ENCODE results near the gene RTRAF. TPM values are rescaled to one million over a fixed set of nuclear protein-coding genes. Genes with fewer than 3 reads are reported as not detected.

The RTRAF gene
- total RNA-seq = 33.0 TPM

DNA sequence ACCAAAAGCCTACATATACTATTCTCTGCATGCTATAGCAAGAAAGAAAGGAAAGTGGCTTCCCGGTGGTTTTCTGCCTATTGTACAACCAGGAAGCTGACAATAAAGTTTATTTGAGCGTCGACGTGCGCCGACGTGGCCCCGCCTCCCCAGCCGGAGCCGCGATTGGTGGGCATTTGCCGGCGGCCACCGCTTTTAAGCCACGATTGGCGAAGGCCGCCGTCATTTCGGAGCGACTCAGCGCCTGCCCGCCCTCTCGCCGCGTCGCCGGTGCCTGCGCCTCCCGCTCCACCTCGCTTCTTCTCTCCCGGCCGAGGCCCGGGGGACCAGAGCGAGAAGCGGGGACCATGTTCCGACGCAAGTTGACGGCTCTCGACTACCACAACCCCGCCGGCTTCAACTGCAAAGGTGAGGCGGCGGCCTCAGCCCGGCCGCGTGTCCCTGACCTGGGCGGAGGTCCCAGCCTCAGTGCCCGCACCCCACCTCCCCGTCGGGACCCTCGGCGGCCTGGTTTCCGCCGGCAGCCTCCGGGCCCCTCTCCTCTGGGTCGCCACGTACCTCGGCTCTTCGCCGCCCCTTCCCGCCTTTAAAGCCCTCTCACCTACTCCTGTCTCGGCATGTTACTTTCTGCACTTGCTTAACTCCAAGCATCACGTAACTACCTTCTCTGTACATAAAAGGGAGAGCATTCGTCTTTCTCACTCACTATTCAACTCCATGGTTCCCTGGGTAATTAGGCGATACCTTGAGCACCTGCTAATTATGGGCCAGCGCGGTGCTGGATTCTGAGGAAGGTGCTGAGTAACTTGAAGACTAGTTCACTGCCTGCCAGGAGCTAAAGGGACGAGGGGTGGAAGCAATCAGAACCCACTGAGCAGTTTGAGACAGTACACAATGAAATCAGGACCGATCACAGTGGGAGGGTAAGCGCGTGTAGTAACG lies at the start of gene RTRAF:
Gene RTRAF, plus strand, starts transcription at position 254 of the 942 bp plus-strand sequence. Its CDS starts 94 bp downstream, at position 348.
- DNase-seq (ENCODE audit: low spot score in 2 of 2) (peak; percentile 91 to 94), FAIRE-seq (no peak)

DNA sequence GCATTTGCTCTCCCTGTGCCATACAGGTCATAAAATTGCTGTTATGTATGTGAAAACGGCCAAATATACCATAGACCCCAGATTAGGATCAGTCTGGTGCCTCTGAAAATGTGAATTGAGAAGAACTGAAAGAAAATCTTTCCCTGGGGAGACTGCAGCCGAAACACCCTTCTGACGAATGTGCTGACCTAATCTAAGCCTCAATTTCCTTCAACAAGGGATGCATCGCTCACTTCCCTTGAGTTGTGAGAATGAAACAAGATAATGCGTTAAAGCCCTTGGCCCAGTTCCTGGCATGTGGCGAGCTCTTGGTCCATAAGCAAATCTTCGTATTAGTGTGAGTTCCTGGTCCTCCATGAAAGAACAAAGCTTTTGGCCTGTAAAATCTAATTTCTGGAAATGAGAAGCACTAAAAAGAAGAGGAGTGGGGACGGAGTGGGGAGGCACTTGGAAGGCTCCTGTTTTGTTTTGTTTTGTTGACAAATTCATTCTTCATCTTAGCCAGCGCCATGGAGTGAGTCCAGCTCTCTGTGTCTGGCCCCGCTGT lies 49.5 kb upstream of the RTRAF start:
- no peak for DNase-seq (ENCODE audit: low spot score in 2 of 2)
- FAIRE-seq = no peak

DNA sequence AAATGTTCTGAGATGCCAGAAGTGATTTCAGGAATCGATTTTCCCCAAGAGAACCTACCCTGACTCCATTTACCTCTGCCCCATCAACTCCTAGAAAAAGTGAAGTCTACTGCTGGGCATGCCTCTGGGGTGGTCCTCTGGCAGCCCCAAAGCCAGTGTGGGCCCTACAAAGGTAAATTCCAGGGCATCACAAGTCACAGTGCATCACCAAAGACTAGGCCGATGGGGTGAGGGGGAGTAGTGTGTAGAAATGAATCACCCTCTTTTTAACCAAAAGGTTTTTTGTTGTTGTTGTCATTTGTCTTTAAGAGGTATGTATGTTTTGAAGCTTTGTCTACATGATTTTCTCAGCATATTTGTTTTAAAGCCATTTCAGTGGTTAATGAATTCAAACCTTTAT lies 46.4 kb upstream of the RTRAF start:
- DNase-seq (ENCODE audit: low spot score in 2 of 2) (no peak), FAIRE-seq (no peak)

DNA sequence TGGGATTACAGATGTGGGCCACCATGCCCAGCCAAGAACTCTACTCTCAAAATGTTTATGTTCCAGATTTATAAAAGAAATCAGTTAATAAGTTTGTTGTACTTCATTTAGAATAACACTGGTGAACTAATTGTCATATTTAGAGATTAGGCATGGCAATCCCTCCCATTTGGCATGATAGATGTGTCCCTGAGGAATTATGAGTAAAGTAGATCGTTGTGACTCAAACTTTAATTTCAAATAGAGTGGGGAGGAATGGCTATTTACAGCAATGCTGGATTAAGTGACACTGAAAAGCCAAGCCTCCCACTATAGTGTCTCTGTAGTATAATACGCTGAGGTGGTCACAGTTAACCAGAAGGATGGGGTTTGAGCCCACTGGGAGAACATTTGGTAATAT lies 39.3 kb upstream of the RTRAF start:
- no peak for FAIRE-seq
- DNase-seq (ENCODE audit: low spot score in 2 of 2) = no peak

DNA sequence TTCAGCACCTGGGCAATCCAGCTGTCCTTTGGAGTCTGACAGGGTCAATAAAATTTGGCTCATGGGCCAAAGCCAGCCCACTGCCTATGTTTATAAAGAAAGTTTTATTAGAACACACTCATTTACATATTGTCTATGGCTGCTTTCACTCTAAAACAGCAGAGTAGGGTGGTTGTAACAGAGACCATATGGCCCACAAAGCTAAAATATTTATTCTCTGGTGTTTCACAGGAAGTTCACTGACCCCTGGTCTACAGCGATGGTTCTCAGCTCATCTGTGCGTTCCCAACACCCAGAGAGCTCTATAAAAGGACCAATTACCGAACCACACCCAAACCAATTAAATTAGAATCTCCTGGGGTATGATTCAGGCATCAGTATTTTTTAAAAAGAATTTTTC lies 37.7 kb upstream of the RTRAF start:
- no peak for DNase-seq (ENCODE audit: low spot score in 2 of 2)
- FAIRE-seq = no peak

DNA sequence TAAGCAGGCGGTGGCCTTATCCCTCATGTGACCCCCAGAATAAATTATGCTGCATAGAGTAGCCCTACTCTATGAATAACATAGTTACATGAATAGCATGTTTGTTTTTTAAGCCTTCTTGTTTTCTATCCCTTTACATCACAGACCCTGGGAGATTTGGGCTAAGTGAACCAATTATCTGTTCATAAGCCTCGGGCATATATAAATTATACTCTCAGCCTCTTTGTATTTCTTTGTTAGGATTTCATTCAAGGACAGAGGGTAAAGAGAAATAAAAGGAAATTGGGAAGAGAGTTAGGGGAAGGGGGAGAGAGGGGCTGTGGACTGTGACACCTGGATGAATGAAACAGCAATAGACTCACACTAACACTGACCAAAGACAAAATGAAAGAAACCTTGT lies 35.3 kb upstream of the RTRAF start:
- DNase-seq (ENCODE audit: low spot score in 2 of 2) (no peak), FAIRE-seq (no peak)

DNA sequence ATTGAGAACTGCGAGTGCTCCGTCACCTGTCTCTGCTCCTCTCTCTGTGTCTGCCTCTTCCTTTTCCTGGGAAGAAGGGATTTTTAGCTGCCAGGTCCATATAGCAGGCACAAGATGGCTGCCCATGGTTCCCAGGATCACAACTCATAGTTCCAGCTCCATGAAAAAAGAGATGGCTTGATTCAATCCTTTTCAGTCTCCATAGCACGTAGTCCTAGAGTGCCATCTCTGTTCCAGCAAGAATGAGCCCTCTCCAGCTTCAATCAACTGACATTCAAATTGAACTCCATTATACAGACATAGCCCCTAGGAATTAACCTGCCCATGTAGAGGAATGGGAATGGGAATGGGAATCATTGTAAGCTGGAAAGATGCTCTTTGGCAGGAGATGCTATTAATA lies 34.7 kb upstream of the RTRAF start:
- DNase-seq (ENCODE audit: low spot score in 2 of 2) = no peak
- FAIRE-seq = no peak

DNA sequence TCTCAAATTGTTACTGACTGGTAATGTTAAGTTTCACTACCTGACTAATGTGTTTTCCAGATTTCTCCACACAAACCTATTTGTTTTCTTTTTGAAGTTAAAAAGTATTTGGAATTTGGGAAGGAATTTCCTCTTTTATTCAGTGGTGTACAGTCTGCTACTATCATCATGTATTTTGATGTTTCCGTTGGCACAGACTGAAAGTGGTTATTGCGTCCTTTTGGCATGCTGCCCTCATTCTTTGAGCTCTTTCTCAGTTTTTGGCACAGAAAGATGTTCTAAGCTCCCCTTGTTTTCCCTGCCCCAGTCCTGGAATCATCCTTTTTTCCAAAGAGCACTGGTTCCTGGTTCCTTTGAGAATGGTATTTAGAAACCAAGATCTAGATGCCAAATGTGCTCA lies 31.4 kb upstream of the RTRAF start:
- no peak for FAIRE-seq
- DNase-seq (ENCODE audit: low spot score in 2 of 2) = no peak

DNA sequence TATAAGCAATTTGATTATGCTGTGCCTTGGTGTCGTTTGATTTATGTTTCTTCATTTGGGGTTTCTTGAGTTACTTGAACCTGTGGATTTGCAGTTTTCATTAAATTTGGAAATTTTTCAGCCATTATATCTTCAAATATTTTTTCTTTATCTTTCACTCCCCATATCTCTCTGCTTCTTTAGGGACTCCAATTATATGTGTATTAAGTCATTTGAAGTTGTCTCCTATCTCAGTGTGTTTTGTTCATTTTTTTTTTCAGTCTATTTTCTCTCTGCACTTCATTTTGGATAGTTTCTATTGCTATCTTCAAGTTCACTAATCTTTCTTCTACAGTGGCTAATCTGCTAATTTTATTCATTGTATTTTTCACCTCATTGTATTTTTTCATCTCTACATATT lies 29.4 kb upstream of the RTRAF start:
- DNase-seq (ENCODE audit: low spot score in 2 of 2) = no peak
- no peak for FAIRE-seq

DNA sequence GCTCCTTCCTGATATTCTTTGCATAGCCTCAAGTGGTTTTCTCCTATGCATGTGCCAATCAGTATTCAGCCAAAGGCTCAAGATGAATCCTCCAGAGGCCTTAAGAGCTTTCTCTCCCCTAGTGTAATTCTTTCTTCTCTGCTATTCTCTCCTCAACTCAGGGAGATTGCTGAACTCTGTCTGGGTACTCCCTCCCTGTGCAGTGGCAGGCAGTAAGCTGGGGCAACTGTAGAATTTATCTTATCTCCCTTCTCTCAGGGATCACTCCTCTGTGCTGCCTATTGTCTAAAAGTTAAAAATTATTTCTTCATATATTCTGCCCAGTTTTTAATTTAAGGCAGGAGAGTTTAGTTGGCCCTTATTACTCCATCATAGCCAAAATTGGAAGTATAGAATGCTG lies 28.5 kb upstream of the RTRAF start:
- FAIRE-seq (no peak), DNase-seq (ENCODE audit: low spot score in 2 of 2) (no peak)

DNA sequence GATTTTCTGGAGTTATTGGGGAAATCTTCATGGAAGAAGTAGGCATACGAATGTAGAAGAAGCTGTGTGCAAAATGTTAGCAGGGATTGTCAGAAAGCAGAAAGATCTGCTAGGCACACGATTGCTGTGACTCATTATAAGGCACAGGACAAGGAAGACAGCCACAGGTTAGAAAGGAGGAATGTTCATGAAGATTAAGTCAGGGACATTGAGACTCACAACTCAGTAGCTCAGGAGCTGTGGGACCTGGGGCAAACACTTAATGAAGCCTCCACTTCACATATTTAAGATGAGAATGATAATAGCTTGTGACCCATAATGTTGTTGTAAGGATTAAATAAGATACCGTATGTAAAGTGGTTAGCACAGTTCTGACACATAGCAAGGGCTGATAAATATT lies 26.6 kb upstream of the RTRAF start:
- DNase-seq (ENCODE audit: low spot score in 2 of 2) (no peak), FAIRE-seq (no peak)

DNA sequence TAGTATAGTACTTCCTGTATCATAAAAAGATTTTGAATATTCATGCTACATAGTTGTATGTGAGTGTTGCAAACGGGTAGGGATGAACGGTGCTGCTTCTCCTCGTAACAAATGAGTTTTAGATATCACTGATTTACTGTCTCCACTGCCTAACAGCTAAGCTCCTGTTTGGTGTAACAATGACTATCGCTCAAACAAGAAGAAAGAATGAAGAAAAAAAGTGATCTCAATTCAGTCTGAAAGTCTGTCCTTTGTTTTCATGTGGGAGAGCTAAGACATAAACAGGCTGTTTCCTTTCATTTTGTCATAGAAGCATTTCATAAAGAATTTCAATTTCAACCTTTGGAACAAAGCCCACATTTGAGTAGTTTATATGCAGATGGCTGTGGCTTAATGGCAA lies 26.1 kb upstream of the RTRAF start:
- FAIRE-seq (no peak), DNase-seq (ENCODE audit: low spot score in 2 of 2) (no peak)

DNA sequence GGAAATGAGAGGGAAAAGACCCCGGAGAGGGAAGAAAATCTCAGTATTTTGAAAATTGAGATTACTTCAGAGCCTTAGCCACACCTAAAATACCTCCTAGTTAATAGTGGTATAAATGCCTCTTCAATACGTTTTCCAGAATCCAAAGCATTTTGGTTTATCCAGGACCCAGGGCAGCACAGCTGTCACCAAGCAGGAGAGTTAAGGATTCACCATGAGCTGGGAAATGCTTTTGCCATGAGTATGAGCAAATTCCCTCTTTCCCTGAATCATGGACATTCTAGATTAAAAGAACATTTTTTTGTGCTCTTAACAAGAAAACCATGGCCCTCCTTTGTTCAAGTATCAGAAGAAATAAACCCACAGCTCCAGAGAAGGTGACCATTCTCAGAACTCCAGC lies 21.8 kb upstream of the RTRAF start:
- no peak for FAIRE-seq

DNA sequence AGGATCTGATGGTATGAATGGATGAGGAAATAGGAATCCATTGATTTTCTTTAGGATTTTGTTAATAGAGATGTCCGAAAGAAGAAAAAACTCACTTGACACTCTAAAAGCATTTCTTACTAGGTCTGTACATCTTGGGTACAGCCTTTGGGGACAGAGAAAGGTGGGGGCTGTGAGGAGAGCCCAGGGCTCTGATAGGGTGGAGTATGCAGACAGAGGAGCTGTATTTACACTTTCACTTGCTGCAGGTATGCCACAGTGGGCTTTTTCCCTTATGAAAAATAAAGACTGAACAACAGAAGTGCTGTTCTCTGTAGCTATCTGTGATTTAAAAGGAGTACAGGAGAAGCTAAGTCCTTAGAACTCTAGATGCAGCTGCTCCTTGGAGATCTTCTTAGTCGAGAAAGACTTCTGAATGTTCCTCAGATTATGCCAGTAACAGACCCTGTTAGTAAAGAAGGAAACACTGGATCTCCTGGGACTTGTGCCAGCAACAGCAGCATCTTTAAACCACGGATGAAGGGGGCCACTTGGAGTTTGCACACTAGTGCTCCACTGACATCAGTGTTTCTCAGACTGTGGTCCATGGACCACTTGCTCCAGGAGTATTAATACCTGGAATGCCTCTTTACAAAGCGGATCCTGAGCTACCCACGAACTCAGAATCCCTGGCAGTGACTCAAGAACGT lies 19.4 kb upstream of the RTRAF start:
- no peak for DNase-seq (ENCODE audit: low spot score in 2 of 2)
- FAIRE-seq = no peak

More for the DNA sequence above, 21.8 kb upstream of the RTRAF start:
- no peak for DNase-seq (ENCODE audit: low spot score in 2 of 2)

DNA sequence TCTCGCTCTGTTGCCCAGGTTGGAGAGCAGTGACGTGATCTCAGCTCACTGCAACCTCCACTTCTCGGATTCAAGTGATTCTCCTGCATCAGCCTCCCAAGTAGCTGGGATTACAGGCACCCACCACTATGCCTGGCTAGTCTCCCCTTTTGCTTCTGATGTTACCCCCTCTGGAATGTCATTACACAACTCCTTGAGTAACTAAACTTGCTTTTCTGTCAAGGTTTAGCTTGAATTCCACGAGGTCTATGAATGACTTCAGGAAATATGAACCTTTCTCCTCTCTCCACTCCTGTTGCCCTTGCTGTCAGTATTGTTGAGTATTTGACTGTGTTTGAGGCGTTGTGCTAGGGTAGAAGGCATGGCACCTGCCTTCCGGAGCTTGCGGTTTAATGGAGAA lies 16.8 kb upstream of the RTRAF start:
- no peak for FAIRE-seq
- no peak for DNase-seq (ENCODE audit: low spot score in 2 of 2)

DNA sequence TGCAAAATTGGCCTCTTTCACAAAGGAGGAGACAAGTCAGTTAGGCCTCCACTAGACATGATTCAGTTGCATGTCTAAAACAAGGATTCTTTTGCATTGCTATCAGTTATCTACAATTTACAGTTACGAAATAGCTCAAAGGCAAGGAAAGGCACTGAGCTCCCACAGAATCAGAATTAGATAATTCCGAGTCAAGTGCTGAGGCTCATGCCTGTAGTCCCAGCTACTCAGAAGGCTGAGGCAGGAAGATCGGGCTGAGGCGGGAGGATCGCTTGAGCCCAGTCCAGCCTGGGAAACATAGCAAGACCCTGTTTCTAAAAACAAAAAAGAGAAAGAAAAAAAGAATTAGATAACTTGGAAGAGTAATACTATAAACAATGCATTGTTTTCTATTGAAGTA lies 12.3 kb upstream of the RTRAF start:
- DNase-seq (ENCODE audit: low spot score in 2 of 2) = no peak
- FAIRE-seq = no peak

DNA sequence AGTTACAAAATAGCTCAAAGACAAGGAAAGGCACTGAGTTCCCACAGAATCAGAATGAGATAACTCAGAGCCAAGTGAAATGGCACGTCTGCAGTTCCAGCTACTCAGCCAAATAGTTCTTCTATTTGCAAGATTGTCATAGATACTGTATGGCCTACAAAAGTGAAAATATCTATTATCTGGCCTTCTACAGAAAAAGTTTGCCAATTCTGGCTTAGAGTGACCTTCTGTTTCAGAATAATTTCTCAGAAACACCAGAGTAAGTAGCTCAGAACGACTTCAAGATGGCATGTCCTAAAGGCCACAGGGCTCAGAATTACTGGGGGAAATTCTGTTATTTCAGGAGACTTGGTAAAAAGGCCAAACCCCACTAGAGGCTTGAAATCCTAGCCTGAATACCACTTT lies 10.7 kb upstream of the RTRAF start:
- no peak for FAIRE-seq
- no peak for DNase-seq (ENCODE audit: low spot score in 2 of 2)

DNA sequence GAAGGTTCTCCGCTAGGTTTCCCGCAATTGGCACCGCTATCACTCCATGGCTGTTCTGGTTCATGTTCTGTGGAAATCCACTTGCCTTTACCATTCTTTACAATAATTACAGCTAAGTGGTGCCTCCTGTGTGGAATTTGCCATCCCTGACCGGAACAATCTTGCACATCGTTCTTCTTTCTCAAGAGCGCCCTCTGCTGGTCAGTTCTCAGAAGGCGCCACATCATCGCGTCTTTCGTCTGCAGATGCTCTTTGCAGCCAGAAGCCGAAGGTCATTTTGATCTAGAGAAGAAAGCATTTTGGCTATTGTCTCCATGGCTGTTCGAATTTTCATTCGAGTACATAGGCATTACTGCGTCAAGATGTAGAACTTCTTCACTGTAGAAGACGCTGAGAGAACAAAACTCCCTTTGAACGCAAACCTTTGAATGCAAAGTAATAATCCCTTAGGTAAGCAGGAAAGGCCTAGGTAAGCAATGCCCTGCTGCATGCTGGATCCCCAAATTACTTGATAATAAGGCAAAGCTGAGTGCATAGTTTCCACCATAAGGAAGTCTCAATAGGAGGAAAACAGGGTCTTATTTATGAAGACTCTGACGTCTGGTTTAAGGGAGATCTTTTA lies 10.1 kb upstream of the RTRAF start:
- FAIRE-seq = peak; percentile 8
- peak; percentile 24 to 50 for DNase-seq (ENCODE audit: low spot score in 2 of 2)

DNA sequence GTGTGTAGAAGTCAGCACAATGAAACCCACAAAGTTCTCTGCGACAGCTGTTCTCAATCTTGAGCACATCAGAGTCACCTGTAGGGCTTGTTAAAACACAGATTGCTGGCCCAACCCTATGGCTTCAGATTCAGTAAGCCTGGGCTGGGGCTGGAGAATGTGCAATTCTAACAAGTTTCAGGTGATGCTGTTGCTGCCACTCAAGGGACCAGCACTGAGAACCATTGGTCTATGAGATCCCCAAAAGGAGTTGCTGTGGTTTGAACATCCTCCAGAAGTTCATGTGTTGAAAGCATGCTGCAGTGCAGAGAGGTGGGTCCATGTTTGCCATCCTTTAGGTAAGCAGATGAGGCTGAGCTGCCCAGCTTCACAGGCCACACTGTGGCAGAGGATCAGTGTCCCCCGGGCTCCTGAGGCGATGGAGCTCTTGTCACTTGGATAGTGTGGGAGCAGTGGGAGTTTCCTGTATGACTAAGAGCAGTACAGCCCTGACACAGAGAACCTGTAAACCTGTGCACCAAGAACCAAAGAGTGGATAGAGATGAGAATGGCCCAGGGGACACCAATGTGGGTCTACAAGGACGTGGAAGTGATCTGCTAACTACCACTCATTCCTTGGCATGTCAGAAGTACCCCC lies 8.0 kb upstream of the RTRAF start:
- no peak for DNase-seq (ENCODE audit: low spot score in 2 of 2)
- FAIRE-seq = no peak

DNA sequence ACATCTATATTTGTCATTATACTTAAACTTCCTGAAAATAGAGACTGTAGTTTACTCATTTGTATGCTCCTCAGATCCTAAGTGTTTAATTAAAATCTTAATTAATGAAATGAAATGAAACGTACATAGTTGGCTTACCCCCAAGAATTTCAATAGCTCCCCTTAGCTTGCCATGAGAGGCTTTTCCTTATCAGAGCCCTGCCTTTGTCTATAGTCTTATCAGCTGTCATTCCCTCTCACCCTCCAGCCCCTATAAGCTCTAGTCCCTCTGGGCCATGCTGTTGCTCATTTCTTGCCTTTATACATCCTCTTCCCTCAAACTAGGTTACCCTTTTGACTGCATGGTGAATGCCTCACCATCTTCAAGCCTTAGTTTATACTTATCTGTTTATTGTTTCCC lies 1.1 kb upstream of the RTRAF start:
- no peak for FAIRE-seq

DNA sequence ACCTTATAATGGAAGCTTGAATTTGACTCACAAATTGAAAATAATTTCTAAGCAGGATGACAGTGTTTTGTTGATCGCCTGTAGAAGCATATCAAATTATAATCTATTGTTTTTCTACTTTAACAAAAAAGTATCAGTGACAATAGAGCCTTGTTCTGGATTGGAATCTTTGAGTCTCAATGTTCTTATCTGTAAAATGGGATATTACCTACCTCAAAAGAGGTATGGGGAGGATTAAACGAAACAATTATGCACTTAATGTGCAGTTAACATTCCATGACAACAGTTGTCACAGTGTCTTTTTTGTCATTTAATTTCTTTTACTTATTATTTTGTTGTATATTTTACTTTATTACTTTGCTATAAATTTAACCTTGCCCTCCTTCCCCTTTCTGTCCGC lies 1.1 kb downstream of the RTRAF start:
- FAIRE-seq = no peak
- DNase-seq (ENCODE audit: low spot score in 2 of 2) = no peak

More for the DNA sequence above, 1.1 kb upstream of the RTRAF start:
- DNase-seq (ENCODE audit: low spot score in 2 of 2) = no peak
